Fibroblast of mammary gland (primary cell): ENCODE results near the gene PRDM7.

Experiments
- DNase-seq: peaks from one replicate; pipeline ENCODE4 v3.0.0-alpha.2; 2010; ENCODE audit warnings: low read depth
- H3K4me3 ChIP-seq: 2 replicates; pipeline ENCODE4 v1.5.1; 2011; ENCODE audit warnings: low read depth, mild to moderate bottlenecking, low read length, moderate library complexity; ENCODE audit not compliant: control insufficient read depth
- CTCF ChIP-seq: conservative IDR thresholded peaks from 2 replicates; pipeline ENCODE4 v1.5.1; 2011; ENCODE audit warnings: low read depth, low read length, inconsistent platforms; ENCODE audit not compliant: control insufficient read depth, insufficient read depth

The PRDM7 gene

GRCh38 chr16:90044111-90044551 lies 33.0 kb downstream of the PRDM7 start:
- no peak for TF ChIP-seq CTCF
- H3K4me3 ChIP-seq, result no peak overlapping the region
- DNase-seq, result no peak

GRCh38 chr16:90043526-90043925 lies 33.6 kb downstream of the PRDM7 start:
- H3K4me3 ChIP-seq, result no peak overlapping the region
- no peak for DNase-seq
- no peak for TF ChIP-seq CTCF

DNA sequence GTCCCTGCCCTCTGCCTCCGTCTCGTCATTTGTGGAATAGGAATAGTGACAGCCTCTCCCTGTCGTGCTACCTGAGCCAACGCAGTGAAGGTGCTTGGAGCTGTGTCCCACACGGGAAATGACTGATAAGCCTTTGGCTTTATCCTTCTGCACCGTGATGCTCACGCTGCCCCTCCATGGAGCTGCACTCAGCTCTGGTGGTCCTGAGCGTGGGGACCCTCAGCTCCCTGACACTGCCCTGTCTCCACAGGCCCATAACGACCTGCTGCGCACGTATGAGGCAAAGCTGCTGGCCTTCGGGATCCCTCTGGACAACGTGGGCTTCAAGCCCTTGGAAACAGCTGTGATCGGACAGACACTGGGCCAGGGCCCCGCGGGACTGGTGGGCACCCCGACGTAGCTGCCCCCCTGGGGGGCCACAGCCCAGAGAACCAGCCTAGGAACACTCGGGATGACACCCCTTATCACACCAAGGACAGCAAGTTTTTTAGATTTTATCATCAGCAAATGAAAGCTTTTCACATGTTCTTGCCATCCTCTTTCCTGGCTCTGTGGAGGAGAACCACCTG lies 34.1 kb downstream of the PRDM7 start:
- no peak overlapping the region for H3K4me3 ChIP-seq
- DNase-seq, result no peak
- no peak for TF ChIP-seq CTCF

DNA sequence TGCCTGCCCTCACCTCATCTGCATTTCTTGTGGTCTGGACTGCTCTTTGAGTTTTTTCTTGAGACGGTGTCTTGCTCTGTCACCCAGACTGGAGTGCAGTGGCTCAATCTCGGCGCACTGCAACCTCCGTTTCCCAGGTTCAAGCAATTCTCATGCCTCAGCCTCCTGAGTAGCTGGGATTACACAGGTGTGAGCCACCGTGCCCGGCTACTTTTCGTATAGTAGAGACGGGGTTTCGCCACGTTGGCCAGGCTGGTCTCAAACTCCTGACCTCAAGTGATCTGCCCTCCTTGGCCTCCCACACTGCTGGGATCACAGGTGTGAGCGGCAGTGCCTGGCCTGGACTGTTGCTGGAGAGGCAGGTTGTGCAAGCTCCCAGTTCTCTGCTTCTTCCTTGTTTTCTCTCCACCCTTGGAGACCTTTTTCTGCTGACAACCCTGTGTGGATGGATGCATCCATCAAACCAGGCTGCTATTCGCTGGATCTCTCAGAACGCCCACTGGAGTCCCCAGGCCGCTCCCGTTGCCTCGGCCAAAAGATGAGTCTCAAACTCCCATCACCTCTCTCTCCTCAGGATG lies 35.1 kb downstream of the PRDM7 start:
- no peak for DNase-seq
- H3K4me3 ChIP-seq, result no peak overlapping the region
- no peak for TF ChIP-seq CTCF

DNA sequence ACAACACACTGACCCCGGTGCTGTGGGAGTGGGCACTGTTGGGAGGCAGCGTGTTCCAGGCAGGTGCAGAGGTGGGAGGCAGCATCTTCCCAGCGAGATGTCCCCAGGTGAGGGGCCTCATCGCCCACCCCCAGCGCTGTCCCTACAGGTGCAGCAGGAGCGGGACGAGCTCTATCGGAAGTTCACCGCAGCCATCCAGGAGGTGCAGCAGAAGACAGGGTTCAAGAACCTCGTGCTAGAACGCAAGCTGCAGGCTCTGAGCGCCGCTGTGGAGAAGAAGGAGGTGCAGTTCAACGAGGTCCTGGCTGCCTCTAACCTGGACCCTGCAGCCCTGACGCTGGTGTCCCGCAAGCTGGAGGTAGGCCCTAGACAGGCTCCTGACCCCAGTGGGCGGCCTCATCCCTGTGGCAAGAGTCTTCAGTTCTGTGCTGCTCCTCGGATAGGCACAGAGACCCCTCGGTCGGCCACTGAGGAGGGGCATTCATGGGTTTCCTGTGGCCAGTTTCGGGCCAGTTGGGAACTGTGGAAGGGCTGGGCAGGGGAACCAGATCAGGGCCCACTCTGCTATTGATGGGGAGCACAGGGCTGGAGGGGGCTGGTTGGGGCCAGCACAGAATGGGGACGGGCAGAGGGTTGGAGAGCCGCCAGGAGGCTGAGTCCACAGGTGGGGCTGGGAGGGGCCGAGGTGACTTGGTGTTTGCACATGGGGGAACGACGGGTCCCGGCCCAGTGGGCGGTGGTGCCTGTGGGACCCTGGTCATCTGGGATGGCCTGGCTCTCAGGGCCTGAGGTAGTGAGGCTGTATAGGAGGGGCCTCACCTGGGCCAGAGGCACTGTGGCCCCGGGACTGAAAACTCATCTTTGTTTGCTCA lies 36.7 kb downstream of the PRDM7 start:
- H3K4me3 ChIP-seq, result no peak overlapping the region
- DNase-seq, result no peak
- no peak for TF ChIP-seq CTCF

DNA sequence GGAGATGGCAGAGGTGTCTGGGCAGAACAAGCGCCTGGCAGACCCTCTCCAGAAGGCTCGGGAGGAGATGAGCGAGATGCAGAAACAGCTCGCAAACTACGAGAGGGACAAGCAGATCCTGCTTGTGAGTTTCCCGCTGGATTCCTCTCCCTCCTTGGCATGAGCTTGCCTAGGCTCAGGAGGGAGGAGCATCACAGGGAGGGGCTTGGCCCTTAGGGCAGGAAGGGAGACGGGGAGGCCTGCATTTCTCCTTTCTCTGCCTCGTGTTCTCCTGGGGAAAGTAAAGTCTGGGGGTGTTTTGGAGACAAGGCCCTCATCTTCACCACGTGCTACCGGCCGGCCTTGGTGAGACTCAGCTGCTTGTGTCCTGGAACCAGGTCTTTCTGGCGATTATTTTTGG lies 39.9 kb downstream of the PRDM7 start:
- no peak overlapping the region for H3K4me3 ChIP-seq
- no peak for DNase-seq
- TF ChIP-seq CTCF, result no peak
